ENCODE measurements around the gene RRM1.
"Not testable (repeated sequence)": the region's sequence is repeated elsewhere in the genome, so short reads cannot be mapped to it uniquely, and the experiment has no call there.

The RRM1 gene

DNA sequence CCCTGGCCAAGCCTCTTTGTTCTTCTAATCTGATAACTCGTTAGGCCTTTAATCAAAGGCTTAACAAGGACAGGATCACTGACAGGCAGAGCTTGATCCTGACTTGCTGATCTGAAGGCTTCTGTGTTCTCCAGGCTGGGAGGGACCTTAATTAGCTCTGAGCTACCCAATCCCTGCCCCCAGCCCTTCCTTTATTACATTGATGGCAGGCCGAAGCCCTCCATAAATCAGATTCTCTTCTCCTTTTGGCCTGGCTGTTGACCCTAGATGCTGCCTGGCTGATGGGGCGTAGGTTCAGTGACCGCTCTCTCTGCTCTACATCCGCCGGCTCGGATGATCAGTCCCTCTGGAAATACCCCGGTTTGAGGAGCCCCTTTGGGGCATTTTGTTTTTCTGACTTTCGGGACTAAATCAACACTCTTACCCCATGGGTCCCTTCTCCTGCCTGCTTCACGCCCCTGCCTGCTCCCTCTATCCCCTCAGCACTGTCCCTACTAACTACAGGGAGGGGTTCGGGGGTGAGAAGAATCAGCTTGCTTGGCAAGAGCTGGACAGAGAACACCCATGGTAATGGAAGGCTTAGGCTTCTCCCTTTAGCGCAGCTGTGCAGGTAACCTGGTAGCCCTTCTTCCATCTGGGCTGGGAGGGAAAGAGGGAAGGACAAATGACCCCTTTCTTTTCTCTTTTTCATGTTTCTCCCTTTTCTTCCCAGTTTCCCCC lies 10.0 kb upstream of the RRM1 start:
- no peak for DNase-seq

GRCh38 chr11:4085575-4085974 lies 9.0 kb upstream of the RRM1 start:
- DNase-seq: no peak

GRCh38 chr11:4086575-4087353 lies 7.8 kb upstream of the RRM1 start:
- no peak for DNase-seq

GRCh38 chr11:4087551-4087950 lies 7.0 kb upstream of the RRM1 start:
- DNase-seq: no peak

- no peak for DNase-seq
Measured at GRCh38 chr11:4090258-4090657, 4.3 kb upstream of the RRM1 start.

GRCh38 chr11:4092026-4092425 lies 2.6 kb upstream of the RRM1 start:
- DNase-seq: no peak

DNA sequence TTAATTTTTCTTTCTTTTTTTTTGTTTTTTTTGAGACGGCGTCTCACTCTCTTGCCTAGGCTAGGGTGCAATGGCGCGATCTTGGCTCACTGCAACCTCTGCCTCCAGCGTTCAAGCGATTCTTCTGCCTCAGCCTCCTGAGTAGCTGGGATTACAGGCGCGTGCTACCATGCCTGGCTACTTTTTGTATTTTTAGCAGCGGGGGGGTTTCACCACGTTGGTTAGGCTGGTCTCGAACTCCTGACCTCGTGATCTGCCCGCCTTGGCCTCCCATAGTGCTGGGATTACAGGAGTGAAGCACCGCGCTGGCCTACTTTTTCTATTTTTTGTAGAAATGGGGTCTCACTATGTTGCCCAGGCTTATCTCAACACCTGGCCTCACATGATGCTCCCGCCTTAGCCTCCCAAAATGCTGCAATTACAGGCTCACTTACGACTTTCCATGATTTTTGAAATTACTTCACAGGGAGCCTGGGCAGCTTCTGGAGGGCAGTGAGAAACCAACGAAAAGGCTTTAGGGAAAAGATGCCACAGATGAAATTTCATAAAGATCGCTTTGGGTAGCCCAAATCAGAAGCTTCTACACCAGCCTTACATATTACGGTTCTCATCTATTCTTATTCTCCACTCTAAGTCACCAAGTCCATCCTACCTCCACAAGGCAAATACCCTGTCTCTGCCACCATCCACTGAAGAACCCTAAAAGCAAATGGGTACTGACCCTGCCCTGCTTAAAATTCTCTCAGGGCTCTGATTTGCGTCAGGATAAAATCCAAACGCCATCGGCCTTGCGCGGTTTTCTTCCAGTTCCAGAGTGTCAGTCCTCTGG lies 866 bp upstream of the RRM1 start:
- DNase-seq: no peak

DNA sequence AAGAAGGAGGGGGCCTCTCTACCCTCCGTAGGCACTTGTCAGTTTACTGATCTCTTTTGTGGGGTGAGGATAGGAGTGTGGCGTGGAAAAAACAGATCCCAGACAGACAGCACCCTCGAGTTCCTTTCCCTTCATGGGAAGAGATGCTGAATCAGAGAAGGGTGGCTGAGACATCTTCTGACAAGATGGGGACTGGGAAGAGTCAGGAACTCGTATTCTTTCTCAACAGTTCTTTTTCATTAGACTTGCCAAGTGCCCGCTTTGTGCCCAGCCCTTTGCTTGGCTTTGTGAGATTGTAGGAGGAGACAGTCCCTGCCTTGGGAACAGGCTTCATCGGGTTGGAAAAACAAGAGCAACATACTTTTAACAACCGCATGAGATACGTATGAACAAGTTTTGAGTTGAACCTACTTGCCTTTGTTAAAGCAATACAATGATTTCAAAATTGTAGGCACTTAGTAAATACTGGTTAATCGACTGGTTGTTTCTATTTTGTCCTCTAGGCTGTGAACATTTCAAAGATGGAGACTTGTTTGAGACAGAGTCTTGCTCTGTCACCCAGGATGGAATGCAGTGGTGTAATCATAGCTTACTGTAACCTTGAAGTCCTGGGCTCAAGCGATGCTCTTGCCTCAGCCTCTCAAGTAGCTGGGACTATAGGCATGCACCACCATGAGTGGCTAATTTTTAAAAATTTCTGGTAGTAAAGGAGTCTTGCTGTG lies 1.1 kb downstream of the RRM1 start:
- peak; percentile 3 for DNase-seq

GRCh38 chr11:4098026-4098621 lies 3.5 kb downstream of the RRM1 start:
- no peak for DNase-seq

GRCh38 chr11:4102711-4103110 lies 8.1 kb downstream of the RRM1 start:
- no peak for DNase-seq

DNA sequence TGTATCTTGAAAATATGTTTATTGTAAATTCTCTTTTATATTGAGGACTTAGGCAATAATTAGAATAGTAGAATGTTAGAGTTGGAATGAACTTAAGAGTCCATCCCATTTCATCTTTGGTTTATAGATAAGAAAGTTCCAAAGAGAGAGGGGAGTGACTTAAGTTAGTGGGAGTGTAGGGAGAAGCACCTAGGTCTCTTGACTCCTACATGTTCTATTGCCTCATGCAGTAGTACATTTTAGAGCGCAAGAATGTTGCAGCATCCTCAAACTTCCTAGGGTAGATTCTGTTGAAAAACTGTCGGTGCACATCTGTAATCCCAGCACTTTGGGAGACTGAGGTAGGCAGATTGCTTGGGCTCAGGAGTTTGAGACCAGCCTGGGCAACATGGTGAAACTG lies 8.7 kb downstream of the RRM1 start:
- no peak for DNase-seq

DNA sequence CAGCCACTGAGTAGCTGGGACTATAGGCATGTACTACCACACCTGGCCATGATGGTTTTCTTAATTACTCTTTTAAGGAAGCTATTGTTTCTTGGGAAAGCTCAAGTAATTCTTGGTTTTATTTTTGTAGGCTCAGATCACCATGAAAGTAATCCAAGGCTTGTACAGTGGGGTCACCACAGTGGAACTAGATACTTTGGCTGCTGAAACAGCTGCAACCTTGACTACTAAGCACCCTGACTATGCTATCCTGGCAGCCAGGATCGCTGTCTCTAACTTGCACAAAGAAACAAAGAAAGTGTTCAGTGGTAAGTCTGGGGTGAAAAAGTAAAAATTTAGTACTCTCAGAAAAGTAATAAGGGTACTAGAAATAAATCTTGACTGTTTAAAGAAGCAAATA lies 11.3 kb downstream of the RRM1 start:
- DNase-seq: no peak

GRCh38 chr11:4111834-4112233 lies 17.2 kb downstream of the RRM1 start:
- no peak for DNase-seq

GRCh38 chr11:4115128-4115527 lies 20.5 kb downstream of the RRM1 start:
- no peak for DNase-seq

- no peak for DNase-seq
Measured at GRCh38 chr11:4118107-4118506, 23.5 kb downstream of the RRM1 start.

- DNase-seq: no peak
Measured at GRCh38 chr11:4123218-4123617, 28.6 kb downstream of the RRM1 start.

DNA sequence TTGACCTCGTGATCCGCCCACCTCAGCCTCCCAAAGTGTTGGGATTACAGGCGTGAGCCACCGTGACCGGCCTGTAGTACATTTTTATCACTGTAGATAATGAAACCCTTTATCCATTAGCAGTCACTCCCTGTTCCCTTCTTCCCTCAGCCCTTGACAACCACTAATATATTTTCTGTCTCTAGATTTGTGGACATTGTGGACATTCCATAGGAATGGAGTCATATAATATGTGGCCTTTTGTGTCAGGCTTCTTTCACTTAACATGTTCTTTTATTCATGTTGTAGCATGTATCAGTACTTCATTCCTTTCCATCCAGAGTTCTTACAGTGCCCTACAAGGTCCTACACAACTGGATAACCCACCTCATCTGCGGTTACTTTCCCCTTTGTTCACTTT lies 30.5 kb downstream of the RRM1 start:
- no peak for DNase-seq

DNA sequence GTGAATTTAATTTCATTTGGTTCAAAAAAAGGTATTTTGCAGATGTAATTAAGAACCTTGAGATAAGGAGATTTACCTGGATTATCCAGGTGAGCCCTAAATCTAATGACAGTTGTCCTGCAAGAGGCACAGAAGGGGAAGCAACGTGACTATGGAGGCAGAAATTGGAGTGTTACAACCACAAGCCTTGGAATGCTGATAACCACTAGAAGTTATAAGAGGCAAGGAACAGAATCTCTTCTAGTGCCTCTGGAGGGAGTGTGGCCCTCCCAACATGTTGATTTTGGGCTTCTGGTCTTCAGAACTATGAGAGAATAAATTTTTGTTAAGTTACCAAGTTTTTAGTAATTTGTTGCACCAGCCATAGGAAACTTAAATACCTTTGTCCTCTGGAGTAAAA lies 32.8 kb downstream of the RRM1 start:
- DNase-seq: no peak

GRCh38 chr11:4130219-4130618 lies 35.6 kb downstream of the RRM1 start:
- DNase-seq: not testable (repeated sequence)

- no peak for DNase-seq
Measured at GRCh38 chr11:4134806-4135205, 40.2 kb downstream of the RRM1 start.

DNA sequence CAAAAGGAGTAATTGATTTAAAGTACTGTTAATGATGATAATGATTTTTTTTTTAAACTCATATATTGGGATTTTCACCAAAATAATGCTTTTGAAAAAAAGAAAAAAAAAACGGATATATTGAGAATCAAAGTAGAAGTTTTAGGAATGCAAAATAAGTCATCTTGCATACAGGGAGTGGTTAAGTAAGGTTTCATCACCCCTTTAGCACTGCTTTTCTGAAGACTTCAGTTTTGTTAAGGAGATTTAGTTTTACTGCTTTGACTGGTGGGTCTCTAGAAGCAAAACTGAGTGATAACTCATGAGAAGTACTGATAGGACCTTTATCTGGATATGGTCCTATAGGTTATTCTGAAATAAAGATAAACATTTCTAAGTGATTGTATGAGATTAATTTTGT lies 43.9 kb downstream of the RRM1 start:
- no peak for DNase-seq

- DNase-seq: no peak
Measured at GRCh38 chr11:4140067-4140636, 45.6 kb downstream of the RRM1 start.

All from COR-L47 (cell line).